PC-3 (cell line): ENCODE data around the gene BCKDHB.

Experiments
- CTCF ChIP-seq: fragments of 300-600 bp; sonication (generic); conservative IDR thresholded peaks from 2 replicates; pipeline ENCODE4 v1.5.1; 2017; ENCODE audit warnings: antibody characterized with exemption, low read depth, mild to moderate bottlenecking, low read length
- EZH2phosphoT487 ChIP-seq: fragments of 300-600 bp; sonication (generic); IDR thresholded peaks from 2 replicates; pipeline ENCODE4 v1.6.1; 2018; ENCODE audit warnings: mild to moderate bottlenecking, antibody characterized with exemption, low read length, borderline replicate concordance

- TF ChIP-seq CTCF, result no peak
- TF ChIP-seq EZH2phosphoT487, result no peak
These were observed 269.9 kb downstream of the BCKDHB start for GRCh38 chr6:80376411-80376810.
